Cardiac atrium fibroblast (primary cell): Measurements from ENCODE around the gene FBH1. TPM values are rescaled to one million over a fixed set of nuclear protein-coding genes. Genes with fewer than 3 reads are reported as not detected.

ENCODE experiments used
- total RNA-seq: library from RNA; depleted of rRNA; stranded (reverse); fragments of >200 nt; gene quantifications from 2 replicates; pipeline ENCODE4 v1.2.3, GENCODE V29; 2015

FBH1 gene
- total RNA-seq: 78.3 and 92.5 TPM in 2 replicates

GRCh38 chr10:5889624-5890451, at the start of gene FBH1, which contains the start of gene ANKRD16:
FBH1 (plus strand) TSS chr10:5890243; CDS start chr10:5890346, 103 bp downstream.
ANKRD16 (minus strand) TSS chr10:5889893; CDS start chr10:5889354, 539 bp downstream.

GRCh38 chr10:5977471-5978229, 87.6 kb downstream of the FBH1 start, which contains the start of gene IL15RA:
IL15RA (minus strand) TSS chr10:5977543; CDS start chr10:5977492, 51 bp downstream.

Other genes starting within 250 kb of the FBH1 start
- 9.4 and 11.9 TPM in 2 replicates for gene ASB13, start 223.6 kb upstream of the FBH1 start, total RNA-seq
- gene TASOR2, start 205.4 kb upstream of the FBH1 start, total RNA-seq: 32.9 and 50.2 TPM in 2 replicates
- gene GDI2, start 76.8 kb upstream of the FBH1 start, total RNA-seq: 266 and 348 TPM in 2 replicates
- gene ANKRD16, start 350 bp upstream of the FBH1 start, total RNA-seq: 2.7 and 3.4 TPM in 2 replicates
- gene IL15RA, start 87.3 kb downstream of the FBH1 start, total RNA-seq: 9.1 and 16.4 TPM in 2 replicates
- gene IL2RA, start 172.1 kb downstream of the FBH1 start, total RNA-seq: not detected in 2 replicates
- gene RBM17, start 198.8 kb downstream of the FBH1 start, total RNA-seq: 19.9 and 24.8 TPM in 2 replicates